Measurements from ENCODE around the gene MANBA. TPM values are rescaled to one million over a fixed set of nuclear protein-coding genes. Genes with fewer than 3 reads are reported as not detected.
"Not testable (repeated sequence)": the region's sequence is repeated elsewhere in the genome, so short reads cannot be mapped to it uniquely, and the experiment has no call there.

Gene MANBA
- total RNA-seq, 1 donor from 2014 or later, result 8.1 TPM

DNA sequence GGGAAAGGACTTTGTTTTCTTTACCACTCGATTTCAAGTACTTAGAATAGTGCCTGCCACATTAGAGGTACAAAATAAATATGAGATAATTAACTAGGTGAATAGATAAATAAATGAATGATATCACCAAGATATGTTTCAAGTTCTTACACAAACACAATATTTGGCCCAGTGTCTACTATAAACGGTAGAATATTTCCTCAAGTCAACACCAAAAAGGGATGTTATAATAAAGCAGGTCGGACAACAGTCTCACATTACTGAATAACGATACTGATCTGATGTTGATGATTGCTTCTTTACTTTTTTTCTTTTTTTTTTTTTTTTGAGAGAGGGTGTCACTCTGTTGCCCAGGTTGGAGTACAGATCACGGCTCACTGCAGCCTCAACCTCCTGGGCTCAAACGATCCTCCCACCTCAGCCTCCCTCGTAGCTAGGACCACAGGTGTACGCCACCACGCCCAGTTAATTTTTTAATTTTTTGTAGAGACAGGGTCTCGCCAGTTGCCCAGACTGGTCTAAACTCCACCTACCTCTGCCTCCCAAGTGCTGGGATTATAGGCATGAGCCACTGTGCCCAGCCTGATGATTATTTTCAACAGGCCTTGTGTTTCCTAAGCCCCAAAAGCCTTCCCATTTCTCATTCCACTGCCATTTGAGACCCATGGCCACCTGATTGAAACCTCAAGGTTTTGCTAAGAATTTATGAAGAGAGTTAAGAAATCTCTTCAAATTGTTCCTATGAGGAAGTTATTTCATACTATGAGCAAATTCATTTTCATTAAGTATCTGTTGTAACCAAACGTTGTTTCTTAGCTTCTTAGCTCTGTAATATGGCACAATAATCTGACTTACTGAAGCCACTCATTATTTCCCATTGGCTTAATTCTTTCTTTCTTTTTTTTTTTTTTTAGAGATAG is 2.3 kb downstream of the MANBA start:
- TF ChIP-seq, protein P1, sequence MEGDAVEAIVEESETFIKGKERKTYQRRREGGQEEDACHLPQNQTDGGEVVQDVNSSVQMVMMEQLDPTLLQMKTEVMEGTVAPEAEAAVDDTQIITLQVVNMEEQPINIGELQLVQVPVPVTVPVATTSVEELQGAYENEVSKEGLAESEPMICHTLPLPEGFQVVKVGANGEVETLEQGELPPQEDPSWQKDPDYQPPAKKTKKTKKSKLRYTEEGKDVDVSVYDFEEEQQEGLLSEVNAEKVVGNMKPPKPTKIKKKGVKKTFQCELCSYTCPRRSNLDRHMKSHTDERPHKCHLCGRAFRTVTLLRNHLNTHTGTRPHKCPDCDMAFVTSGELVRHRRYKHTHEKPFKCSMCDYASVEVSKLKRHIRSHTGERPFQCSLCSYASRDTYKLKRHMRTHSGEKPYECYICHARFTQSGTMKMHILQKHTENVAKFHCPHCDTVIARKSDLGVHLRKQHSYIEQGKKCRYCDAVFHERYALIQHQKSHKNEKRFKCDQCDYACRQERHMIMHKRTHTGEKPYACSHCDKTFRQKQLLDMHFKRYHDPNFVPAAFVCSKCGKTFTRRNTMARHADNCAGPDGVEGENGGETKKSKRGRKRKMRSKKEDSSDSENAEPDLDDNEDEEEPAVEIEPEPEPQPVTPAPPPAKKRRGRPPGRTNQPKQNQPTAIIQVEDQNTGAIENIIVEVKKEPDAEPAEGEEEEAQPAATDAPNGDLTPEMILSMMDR (conservative IDR thresholded peaks at IDR 0.05; ENCODE audit: low read depth, low read length), result no peak
- no peak for DNase-seq (ENCODE audit: low read depth)
- no peak overlapping the region for H3K4me3 ChIP-seq (ENCODE audit: low read depth, low read length)

DNA sequence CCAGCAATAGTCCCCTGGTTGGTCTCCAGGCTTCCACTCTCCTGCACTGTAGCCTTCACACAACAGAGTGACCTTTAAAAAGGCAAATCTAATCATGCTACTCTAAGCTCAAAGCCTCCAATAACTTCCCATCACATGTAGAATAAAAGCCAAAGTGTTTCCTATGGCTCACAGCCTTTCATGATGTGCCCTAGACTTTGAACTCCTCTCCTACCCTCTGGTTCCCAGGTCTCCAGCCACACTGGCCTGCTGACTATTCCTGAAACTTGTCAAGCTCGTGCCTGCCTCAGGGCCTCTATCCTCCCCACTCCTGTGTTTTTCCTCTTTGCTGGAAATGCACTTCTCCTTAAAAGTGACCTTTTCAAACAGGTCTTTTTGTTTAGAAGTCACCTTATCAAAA is 3.1 kb downstream of the MANBA start:
- TF ChIP-seq, protein P1 (conservative IDR thresholded peaks at IDR 0.05; ENCODE audit: low read depth, low read length), result no peak
- no peak for DNase-seq (ENCODE audit: low read depth)
- no peak overlapping the region for H3K4me3 ChIP-seq (ENCODE audit: low read depth, low read length)

GRCh38 chr4:102754044-102754443 is 6.7 kb downstream of the MANBA start:
- TF ChIP-seq, protein P1 (conservative IDR thresholded peaks at IDR 0.05; ENCODE audit: low read depth, low read length), result no peak
- DNase-seq (ENCODE audit: low read depth), result no peak
- no peak overlapping the region for H3K4me3 ChIP-seq (ENCODE audit: low read depth, low read length)

GRCh38 chr4:102751941-102752340 is 8.8 kb downstream of the MANBA start:
- no peak for DNase-seq (ENCODE audit: low read depth)
- TF ChIP-seq, protein P1 (conservative IDR thresholded peaks at IDR 0.05; ENCODE audit: low read depth, low read length), result no peak

DNA sequence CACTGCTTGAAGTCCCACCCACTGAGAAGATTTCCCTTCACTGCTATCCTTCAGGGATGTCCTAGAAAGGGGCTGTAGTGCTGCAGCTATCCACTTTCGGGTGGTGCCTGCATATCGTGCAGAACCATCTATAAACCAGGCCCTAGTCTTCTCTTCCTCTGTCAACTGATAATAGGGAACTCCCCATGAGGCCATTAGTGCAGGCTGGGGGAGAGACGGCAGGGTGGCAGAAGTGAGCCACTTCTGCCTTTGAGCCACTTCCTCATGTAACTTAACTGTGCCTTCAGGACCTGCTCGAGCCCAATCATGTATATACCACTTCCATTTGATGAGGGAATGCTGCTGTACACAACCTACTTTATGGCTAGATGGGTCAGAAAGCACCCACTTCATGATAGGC is 17.4 kb downstream of the MANBA start:
- DNase-seq (ENCODE audit: low read depth); H3K4me3 ChIP-seq (ENCODE audit: low read depth, low read length): not testable (repeated sequence)

More at GRCh38 chr4:102751941-102752340, 8.8 kb downstream of the MANBA start:
- no peak overlapping the region for H3K4me3 ChIP-seq (ENCODE audit: low read depth, low read length)

DNA sequence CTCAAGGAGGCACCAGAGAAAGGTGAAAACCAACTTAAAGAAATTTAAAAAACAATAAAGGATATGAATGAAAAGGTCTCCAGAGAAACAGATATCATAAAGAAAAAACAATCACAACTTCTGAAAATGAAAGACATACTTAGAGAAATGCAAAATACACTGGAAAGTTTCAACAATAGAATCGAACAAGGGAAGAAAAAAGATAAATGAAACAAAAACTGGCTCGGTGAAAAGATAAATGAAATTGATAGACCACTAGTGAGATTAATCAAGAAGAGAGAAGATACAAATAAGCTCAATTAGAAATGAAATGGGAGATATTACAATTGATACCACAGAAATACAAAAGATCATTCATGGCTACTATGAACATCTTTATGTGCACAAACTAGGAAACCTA is 22.0 kb downstream of the MANBA start:
- DNase-seq (ENCODE audit: low read depth), result not testable (repeated sequence)

DNA sequence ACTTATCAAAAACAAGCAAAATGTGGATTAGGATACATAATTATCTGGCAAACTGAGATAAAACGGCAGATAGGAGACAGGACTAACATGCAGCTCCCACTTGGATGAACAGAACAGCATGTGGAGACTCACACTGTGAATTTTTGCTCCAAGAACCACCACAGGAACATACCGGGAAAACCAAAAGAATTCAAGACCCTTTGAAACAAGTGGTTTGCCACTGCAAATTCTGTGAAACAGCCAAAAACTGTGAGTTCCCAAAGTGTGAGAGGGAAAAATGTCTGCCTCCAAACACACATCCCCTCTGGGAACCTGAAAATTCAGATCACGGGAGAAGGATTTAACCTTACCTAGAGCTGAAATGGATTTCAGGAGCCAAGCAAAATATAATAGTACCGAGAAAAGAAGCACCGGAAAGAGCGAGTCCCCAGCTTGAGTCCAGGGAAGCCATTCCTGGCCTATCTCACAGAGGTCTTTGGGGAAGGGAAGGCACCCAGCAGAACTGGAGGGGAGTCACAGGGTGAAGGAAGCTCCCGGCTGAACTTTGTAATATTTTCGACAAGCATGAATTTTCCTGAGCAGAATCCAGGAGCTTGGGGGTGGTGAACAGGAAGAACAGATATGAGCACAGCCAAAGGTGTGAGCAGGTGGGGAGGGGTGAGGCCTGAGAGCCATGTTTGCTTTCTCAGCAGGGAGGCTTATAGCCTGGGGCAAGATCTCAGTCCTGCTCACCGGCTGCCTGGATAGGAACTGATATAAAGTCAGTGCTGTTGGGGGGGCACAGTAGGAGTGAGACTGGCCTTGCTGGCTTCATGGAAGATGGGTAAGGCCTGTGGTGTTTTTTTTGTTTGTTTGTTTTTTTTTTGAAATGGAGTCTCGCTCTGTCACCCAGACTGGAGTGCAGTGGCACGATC is 23.9 kb downstream of the MANBA start:
- TF ChIP-seq, protein P1 (conservative IDR thresholded peaks at IDR 0.05; ENCODE audit: low read depth, low read length), result no peak
- H3K4me3 ChIP-seq (ENCODE audit: low read depth, low read length), result no peak overlapping the region
- DNase-seq (ENCODE audit: low read depth), result no peak

More for the DNA sequence above, 22.0 kb downstream of the MANBA start:
- not testable (repeated sequence) for H3K4me3 ChIP-seq (ENCODE audit: low read depth, low read length)

All from epithelial cell of proximal tubule (primary cell).